IMR-90 (cell line): ENCODE measurements around the gene TAF11L9. TPM values are rescaled to one million over a fixed set of nuclear protein-coding genes. Genes with fewer than 3 reads are reported as not detected.

ENCODE experiments used
- ATAC-seq: fragments of 200-7000 bp; cut with Tn5 transposase; 2 replicates; pipeline ENCODE4 v1.9.1; 2020; ENCODE audit warnings: low read depth, mild to moderate bottlenecking, moderate library complexity
- BruUV-seq: library from RNA; stranded (reverse); fragments of 400-500 nt; replicated peaks from 2 replicates; lab custom pipeline; 2021; lab: Mats Ljungman, UMichigan
- CTCF ChIA-PET: fragments of 300-600 bp; formaldehyde crosslinking; extraction: SDS; loops from one replicate; lab custom pipeline; 2021; ENCODE audit warnings: antibody characterized with exemption; lab: Yijun Ruan, JAX
- POLR2A ChIA-PET: fragments of 300-600 bp; sonication (Branson Sonifier 250); formaldehyde crosslinking; loops from one replicate; lab custom pipeline; 2022; ENCODE audit warnings: antibody characterized with exemption; ENCODE audit not compliant: unreplicated experiment; lab: Charles Lee
- DNase-seq: peaks from one replicate; pipeline ENCODE4 v3.0.0; 2013
- H2AFZ ChIP-seq: replicated peaks from 2 replicates; pipeline ENCODE3; 2013; ENCODE audit warnings: low read length, mild to moderate bottlenecking; ENCODE audit not compliant: poor library complexity
- H2AK5ac ChIP-seq: 2 replicates; pipeline ENCODE4 v1.6.1; 2013; ENCODE audit warnings: low read depth, low read length, inconsistent platforms
- H2AK9ac ChIP-seq: replicated peaks from 2 replicates; pipeline ENCODE3; 2013; ENCODE audit warnings: mild to moderate bottlenecking, low read depth, low read length, moderate library complexity; ENCODE audit not compliant: poor library complexity
- H2BK120ac ChIP-seq: 2 replicates; pipeline ENCODE4 v1.6.1; 2013; ENCODE audit warnings: low read depth, low read length, inconsistent platforms
- H2BK15ac ChIP-seq: 3 replicates; pipeline ENCODE4 v1.6.1; 2013; ENCODE audit warnings: low read depth, low read length, inconsistent platforms
- H2BK20ac ChIP-seq: 2 replicates; pipeline ENCODE4 v1.6.1; 2013; ENCODE audit warnings: low read depth, mild to moderate bottlenecking, inconsistent platforms, low read length, moderate library complexity
- H2BK5ac ChIP-seq: 2 replicates; pipeline ENCODE4 v1.6.1; 2013; ENCODE audit warnings: mild to moderate bottlenecking, low read depth, low read length, inconsistent platforms; ENCODE audit not compliant: poor library complexity, severe bottlenecking
- H3K14ac ChIP-seq: replicated peaks from 2 replicates; pipeline ENCODE4 v1.6.1; 2013; ENCODE audit warnings: low read depth, low read length, inconsistent platforms
- H3K18ac ChIP-seq: 2 replicates; pipeline ENCODE4 v1.6.1; 2013; ENCODE audit warnings: low read depth, low read length, control low read depth
- H3K23ac ChIP-seq: 2 replicates; pipeline ENCODE4 v1.6.1; 2013; ENCODE audit warnings: low read depth, low read length, inconsistent platforms
- H3K27ac ChIP-seq: 2 replicates; pipeline ENCODE4 v1.5.1; 2013; ENCODE audit warnings: mild to moderate bottlenecking, control low read depth, low read length; ENCODE audit not compliant: insufficient read depth
- H3K27me3 ChIP-seq: 2 replicates; pipeline ENCODE4 v1.6.1; 2013; ENCODE audit warnings: low read length; ENCODE audit not compliant: control insufficient read depth, insufficient read depth
- H3K36me3 ChIP-seq: 2 replicates; pipeline ENCODE4 v1.6.1; 2013; ENCODE audit warnings: low read length, mixed read lengths; ENCODE audit not compliant: control insufficient read depth, insufficient read depth
- H3K4ac ChIP-seq: 2 replicates; pipeline ENCODE4 v1.6.1; 2013; ENCODE audit warnings: low read depth, low read length, inconsistent platforms
- H3K4me1 ChIP-seq: 2 replicates; pipeline ENCODE4 v1.6.1; 2013; ENCODE audit warnings: low read length, mixed read lengths; ENCODE audit not compliant: control insufficient read depth, insufficient read depth
- H3K4me2 ChIP-seq: 2 replicates; pipeline ENCODE4 v1.6.1; 2013; ENCODE audit warnings: low read depth, mild to moderate bottlenecking, control low read depth, low read length, moderate library complexity
- H3K4me3 ChIP-seq: 2 replicates; pipeline ENCODE4 v1.5.1; 2013; ENCODE audit warnings: low read depth, mild to moderate bottlenecking, control low read depth, low read length, moderate library complexity; ENCODE audit not compliant: insufficient read depth
- H3K56ac ChIP-seq: 2 replicates; pipeline ENCODE4 v1.6.1; 2013; ENCODE audit warnings: low read length, inconsistent platforms; ENCODE audit not compliant: insufficient read depth; ENCODE audit errors: extremely low read depth
- H3K79me1 ChIP-seq, 2 experiments: 2 replicates each; pipeline ENCODE4 v1.6.1; 2013; ENCODE audit warnings: low read length in 2 of 2, inconsistent platforms in 1 of 2, low read depth in 1 of 2
- H3K9ac ChIP-seq: 2 replicates; pipeline ENCODE4 v1.6.1; 2013; ENCODE audit warnings: low read depth, low read length, control low read depth
- H3K9me1 ChIP-seq: 2 replicates; pipeline ENCODE4 v1.6.1; 2013; ENCODE audit warnings: low read length, inconsistent platforms; ENCODE audit not compliant: insufficient read depth
- H3K9me3 ChIP-seq: 2 replicates; pipeline ENCODE4 v1.6.1; 2013; ENCODE audit warnings: low read length; ENCODE audit not compliant: control insufficient read depth, insufficient read depth
- H4K20me1 ChIP-seq: 2 replicates; pipeline ENCODE4 v1.6.1; 2013; ENCODE audit warnings: low read length, inconsistent platforms; ENCODE audit not compliant: insufficient read depth
- H4K5ac ChIP-seq: 2 replicates; pipeline ENCODE4 v1.6.1; 2013; ENCODE audit warnings: mild to moderate bottlenecking, low read depth, low read length, control low read depth
- H4K8ac ChIP-seq, 2 experiments: 2 replicates each; pipeline ENCODE4 v1.6.1; 2013; ENCODE audit warnings: low read depth in 2 of 2, low read length in 2 of 2, control low read depth in 1 of 2, inconsistent platforms in 1 of 2
- H4K91ac ChIP-seq: 2 replicates; pipeline ENCODE4 v1.6.1; 2013; ENCODE audit warnings: low read depth, low read length, inconsistent platforms; ENCODE audit not compliant: insufficient read depth
- NFE2L2 ChIP-seq: fragments of 150-350 bp; IDR thresholded peaks from 2 replicates; pipeline ENCODE4 v1.6.1; 2016; ENCODE audit warnings: low read depth, mild to moderate bottlenecking, low read length
- POLR2A ChIP-seq: IDR thresholded peaks from 2 replicates; pipeline ENCODE4 v1.6.1; 2012; ENCODE audit warnings: mild to moderate bottlenecking, low read depth, low read length
- RAD21 ChIP-seq: IDR thresholded peaks from 2 replicates; pipeline ENCODE4 v1.6.1; 2012; ENCODE audit warnings: low read length, improper control_type of control experiment
- WGBS, 2 experiments: methylation state at CpG; one replicate each; pipeline versions ENCODE4 v1.1.5 to v1.1.7; 2013; ENCODE audit warnings: missing lambda C conversion rate in 2 of 2; ENCODE audit not compliant: insufficient read length in 1 of 2; ENCODE audit errors: extremely low coverage in 2 of 2; 5-methylcytosine and 5-hydroxymethylcytosine counted together
- dilution Hi-C: fragments of 300-500 bp; cut with HindIII; formaldehyde crosslinking; loops from one replicate; pipeline ENCODE4 v1.14.3; 2018; ENCODE audit warnings: low sequenced_read_pairs; ENCODE audit not compliant: unreplicated experiment
- in situ Hi-C: fragments of 300-500 bp; cut with MboI; formaldehyde crosslinking; loops from 3 replicates; pipeline ENCODE4 v1.14.3; 2019; ENCODE audit warnings: low sequenced_read_pairs, inconsistent platforms, mixed read lengths
- intact Hi-C: fragments of 100-400 bp; cut with micrococcal nuclease; formaldehyde crosslinking; loops from 2 replicates; pipeline ENCODE4 v1.10.0; 2022
- polyA plus RNA-seq, 3 experiments: library from polyadenylated mRNA; depleted of rRNA; stranded (reverse); fragments of >200 nt; gene quantifications; 2 replicates each; pipeline ENCODE4 v1.2.3, GENCODE V29; 2012; ENCODE audit warnings: low replicate concordance in 1 of 3
- total RNA-seq: library from RNA; depleted of rRNA; stranded (reverse); fragments of >200 nt; gene quantifications from 2 replicates; pipeline ENCODE4 v1.2.3, GENCODE V29; 2012

TAF11L9 gene
- total and polyA plus RNA-seq, 2 of the 4 experiments (the other 2 are of a cell fraction), result not detected

GRCh38 chr5:17625686-17626085 is 31.5 kb upstream of the TAF11L9 start:
- no TSS peak for BruUV-seq
- H3K27me3 ChIP-seq, result no peaks in the 10 kb centered on the region
- no peak overlapping the region for H4K91ac ChIP-seq
- no peak overlapping the region for H3K4me2 ChIP-seq
- POLR2A ChIA-PET, result no interaction called here
- H3K4me1 ChIP-seq, result no peaks in the 10 kb centered on the region
- no peaks in the 10 kb centered on the region for H4K20me1 ChIP-seq
- H3K56ac ChIP-seq, result no peak overlapping the region
- H3K9me1 ChIP-seq, result no peaks in the 10 kb centered on the region
- no peak overlapping the region for H3K4me3 ChIP-seq
- no peak for DNase-seq
- H3K36me3 ChIP-seq, result no peaks in the 10 kb centered on the region
- H4K8ac ChIP-seq, result no peak overlapping the region
- H3K79me1 ChIP-seq, result no peaks in the 10 kb centered on the region
- WGBS, 2 experiments, result 90% methylated on average over 3 of the region's 11 CpGs; no CpG with 5 or more reads in 1 of the 2 experiments
- H2AK5ac ChIP-seq, result no peak overlapping the region
- no peak overlapping the region for H3K9ac ChIP-seq
- no peak overlapping the region for H3K14ac ChIP-seq
- H2BK15ac ChIP-seq, result no peak overlapping the region
- H3K23ac ChIP-seq, result no peak overlapping the region
- H2AFZ ChIP-seq, result no peak overlapping the region
- in situ Hi-C loops, result no loop called here
- no peak overlapping the region for H2BK120ac ChIP-seq
- no peak overlapping the region for H2BK20ac ChIP-seq
- H2AK9ac ChIP-seq, result no peak overlapping the region
- no peaks in the 10 kb centered on the region; the same call in 1 of the 2 replicates for H3K9me3 ChIP-seq
- no peak overlapping the region for H3K27ac ChIP-seq
- H4K5ac ChIP-seq, result no peak overlapping the region
- H3K4ac ChIP-seq, result no peak overlapping the region
- no peak overlapping the region for H3K18ac ChIP-seq
- CTCF ChIA-PET, result no interaction called here
- intact Hi-C loops, result no loop called here
- ATAC-seq, result no peak
- dilution Hi-C loops, result no loop called here
- no peak overlapping the region for H2BK5ac ChIP-seq
- TF ChIP-seq NFE2L2, result no peak
- TF ChIP-seq POLR2A, result no peak
- no peak for TF ChIP-seq RAD21
